ENCODE measurements around the gene AREG. TPM values are rescaled to one million over a fixed set of nuclear protein-coding genes. Genes with fewer than 3 reads are reported as not detected.

Gene AREG
- total and polyA plus RNA-seq, 2 of the 13 experiments (the other 11 are each of a cell fraction or from before 2014, with no cell fraction given) = 6.2 to 7.1 TPM

- in situ Hi-C loops (cut with HindIII; ENCODE audit: extremely low pct_ligation_motif_present, low pct_unique_long_range_greater_than_20kb) (no loop called here), intact Hi-C loops (cut with micrococcal nuclease; ENCODE audit: unreplicated experiment) (no loop called here)
- Histone ChIP-seq H3K9me3 (ENCODE audit: low read length) (no peaks in the 10 kb centered on the region), H4K20me1 (ENCODE audit: insufficient read depth, low read length) (no peaks in the 10 kb centered on the region), H3K9ac (ENCODE audit: insufficient read depth, low read depth, low read length) (no peak overlapping the region), H3K27ac (ENCODE audit: extremely low read length, insufficient read depth, low read length) (no peak overlapping the region), H2AFZ (ENCODE audit: low read length) (no peak overlapping the region), H3K4me1 (ENCODE audit: insufficient read depth, low read length) (peaks cover 18% of the 10 kb centered on the region), H3K36me3 (replicated peaks in 1 of 2; ENCODE audit: control insufficient read depth in 1 of 2, insufficient read depth in 2 of 2, low read length in 2 of 2) (no peaks in the 10 kb centered on the region), H3K27me3 (ENCODE audit: control insufficient read depth in 1 of 2, insufficient read depth in 2 of 2, low read length in 2 of 2) (no peaks in the 10 kb centered on the region; a peak in 1 of 5 replicates), H3K79me2 (ENCODE audit: insufficient read depth, low read length) (no peaks in the 10 kb centered on the region), H3K4me2 (ENCODE audit: low read depth, low read length) (no peak overlapping the region), H3K4me3 (replicated peaks in 1 of 3; ENCODE audit: insufficient read depth in 1 of 3, low read depth in 2 of 3, low read length in 3 of 3) (no peak overlapping the region)
- POLR2A ChIA-PET = no interaction called here
- no TSS peak for BruUV-seq (replicated peaks)
- ATAC-seq (no peak), FAIRE-seq (no peak), DNase-seq (ENCODE audit: low spot score) (no peak)
- TF ChIP-seq MNT (IDR thresholded peaks at IDR 0.05) = no peak
- no peak for TF ChIP-seq PBX2 (CRISPR knock-in tag; IDR thresholded peaks at IDR 0.05)
- TF ChIP-seq ZNF235 (CRISPR knock-in tag; IDR thresholded peaks at IDR 0.05; ENCODE audit: borderline replicate concordance) = no peak
- no peak for TF ChIP-seq ZNF317 (CRISPR knock-in tag; IDR thresholded peaks at IDR 0.05)
- TF ChIP-seq SALL2 (CRISPR knock-in tag; IDR thresholded peaks at IDR 0.05) = no peak
- no peak for TF ChIP-seq ARNT (IDR thresholded peaks at IDR 0.05)
- TF ChIP-seq ATRX (CRISPR knock-in tag; IDR thresholded peaks at IDR 0.05; ENCODE audit: borderline replicate concordance) = no peak
- TF ChIP-seq MXD3 (CRISPR knock-in tag; IDR thresholded peaks at IDR 0.05) = no peak
- no peak for TF ChIP-seq ZNF788 (CRISPR knock-in tag; IDR thresholded peaks at IDR 0.05; ENCODE audit: borderline replicate concordance)
- TF ChIP-seq TARDBP (CRISPR knock-in tag; IDR thresholded peaks at IDR 0.05) = no peak
- TF ChIP-seq MEF2D (CRISPR knock-in tag; IDR thresholded peaks at IDR 0.05) = no peak
- TF ChIP-seq ZNF792 (CRISPR knock-in tag; IDR thresholded peaks at IDR 0.05) = no peak
- TF ChIP-seq SMAD9 (CRISPR knock-in tag; IDR thresholded peaks at IDR 0.05) = no peak
- no peak for TF ChIP-seq ATF5 (CRISPR knock-in tag; IDR thresholded peaks at IDR 0.05; ENCODE audit: low read depth)
- TF ChIP-seq NFAT5 (CRISPR knock-in tag; IDR thresholded peaks at IDR 0.05) = no peak
- CTCF ChIA-PET (ENCODE audit: low intra/inter-chr PET ratio, low total read pairs) = no interaction called here
- 68% methylated on average over 2 of the region's 2 CpGs for WGBS (ENCODE audit: low lambda C conversion rate)
These were observed 30.3 kb downstream of the AREG start for GRCh38 chr4:74475091-74475800.

All from HepG2 (cell line).